ENCODE results near the gene APPL2.

APPL2 gene

GRCh38 chr12:105233041-105233905 lies 2.7 kb downstream of the APPL2 start:
- peaks cover 58% of the 10 kb centered on the region for H3K79me2 ChIP-seq (ENCODE audit: control insufficient read depth, insufficient read depth, low read length, unreplicated experiment)
- H3K36me3 ChIP-seq (ENCODE audit: insufficient read depth, low read length) = no peaks in the 10 kb centered on the region; the same call in 1 of the 2 replicates

GRCh38 chr12:105231396-105231795 lies 4.6 kb downstream of the APPL2 start:
- Histone ChIP-seq H3K4me3 (ENCODE audit: low read depth, low read length) (no peak overlapping the region), H3K27ac (ENCODE audit: low read depth, low read length) (no peak overlapping the region), H3K36me3 (ENCODE audit: insufficient read depth, low read length) (no peaks in the 10 kb centered on the region; the same call in 1 of the 2 replicates), H3K27me3 (ENCODE audit: insufficient read depth, low read length) (no peaks in the 10 kb centered on the region), H3K79me2 (ENCODE audit: control insufficient read depth, insufficient read depth, low read length, unreplicated experiment) (peaks cover 65% of the 10 kb centered on the region), H3K4me1 (ENCODE audit: control insufficient read depth, insufficient read depth, low read length, unreplicated experiment) (peaks cover 72% of the 10 kb centered on the region), H2AFZ (ENCODE audit: low read length, unreplicated experiment) (no peak overlapping the region)

More at GRCh38 chr12:105233041-105233905, 2.7 kb downstream of the APPL2 start:
- no peak overlapping the region for H3K27ac ChIP-seq (ENCODE audit: low read depth, low read length)
- H3K4me3 ChIP-seq (ENCODE audit: low read depth, low read length) = peak overlapping the region; percentile 96
- H2AFZ ChIP-seq (ENCODE audit: low read length, unreplicated experiment) = no peak overlapping the region
- no peaks in the 10 kb centered on the region for H3K27me3 ChIP-seq (ENCODE audit: insufficient read depth, low read length)
- H3K4me1 ChIP-seq (ENCODE audit: control insufficient read depth, insufficient read depth, low read length, unreplicated experiment) = peaks cover 56% of the 10 kb centered on the region

GRCh38 chr12:105229371-105229770 lies 6.6 kb downstream of the APPL2 start:
- H3K36me3 ChIP-seq (ENCODE audit: insufficient read depth, low read length) = no peaks in the 10 kb centered on the region; the same call in 1 of the 2 replicates
- H3K79me2 ChIP-seq (ENCODE audit: control insufficient read depth, insufficient read depth, low read length, unreplicated experiment) = peaks cover 63% of the 10 kb centered on the region
- H3K4me1 ChIP-seq (ENCODE audit: control insufficient read depth, insufficient read depth, low read length, unreplicated experiment) = peaks cover 76% of the 10 kb centered on the region
- no peaks in the 10 kb centered on the region for H3K27me3 ChIP-seq (ENCODE audit: insufficient read depth, low read length)
- H3K27ac ChIP-seq (ENCODE audit: low read depth, low read length) = peak overlapping the region; percentile 85
- no peak overlapping the region for H2AFZ ChIP-seq (ENCODE audit: low read length, unreplicated experiment)
- no peak overlapping the region for H3K4me3 ChIP-seq (ENCODE audit: low read depth, low read length)

GRCh38 chr12:105228966-105229365 lies 7.0 kb downstream of the APPL2 start:
- Histone ChIP-seq H3K79me2 (ENCODE audit: control insufficient read depth, insufficient read depth, low read length, unreplicated experiment) (peaks cover 63% of the 10 kb centered on the region), H2AFZ (ENCODE audit: low read length, unreplicated experiment) (no peak overlapping the region), H3K36me3 (ENCODE audit: insufficient read depth, low read length) (no peaks in the 10 kb centered on the region; the same call in 1 of the 2 replicates), H3K27ac (ENCODE audit: low read depth, low read length) (peak overlapping the region; percentile 85), H3K4me1 (ENCODE audit: control insufficient read depth, insufficient read depth, low read length, unreplicated experiment) (peaks cover 72% of the 10 kb centered on the region), H3K4me3 (ENCODE audit: low read depth, low read length) (no peak overlapping the region), H3K27me3 (ENCODE audit: insufficient read depth, low read length) (no peaks in the 10 kb centered on the region)

GRCh38 chr12:105228494-105228893 lies 7.5 kb downstream of the APPL2 start:
- Histone ChIP-seq H3K4me3 (ENCODE audit: low read depth, low read length) (peak overlapping the region; percentile 11; the same call in 1 of the 2 replicates), H3K4me1 (ENCODE audit: control insufficient read depth, insufficient read depth, low read length, unreplicated experiment) (peaks cover 68% of the 10 kb centered on the region), H3K27ac (ENCODE audit: low read depth, low read length) (peak overlapping the region; percentile 85)

GRCh38 chr12:105227879-105228278 lies 8.1 kb downstream of the APPL2 start:
- Histone ChIP-seq H3K4me1 (ENCODE audit: control insufficient read depth, insufficient read depth, low read length, unreplicated experiment) (peaks cover 61% of the 10 kb centered on the region), H3K4me3 (ENCODE audit: low read depth, low read length) (peak overlapping the region; percentile 11; the same call in 1 of the 2 replicates), H3K27ac (ENCODE audit: low read depth, low read length) (peak overlapping the region; percentile 85), H2AFZ (ENCODE audit: low read length, unreplicated experiment) (no peak overlapping the region), H3K36me3 (ENCODE audit: insufficient read depth, low read length) (no peaks in the 10 kb centered on the region; the same call in 1 of the 2 replicates), H3K27me3 (ENCODE audit: insufficient read depth, low read length) (no peaks in the 10 kb centered on the region), H3K79me2 (ENCODE audit: control insufficient read depth, insufficient read depth, low read length, unreplicated experiment) (peaks cover 62% of the 10 kb centered on the region)

More at GRCh38 chr12:105228494-105228893, 7.5 kb downstream of the APPL2 start:
- peaks cover 62% of the 10 kb centered on the region for H3K79me2 ChIP-seq (ENCODE audit: control insufficient read depth, insufficient read depth, low read length, unreplicated experiment)
- no peaks in the 10 kb centered on the region; the same call in 1 of the 2 replicates for H3K36me3 ChIP-seq (ENCODE audit: insufficient read depth, low read length)
- H2AFZ ChIP-seq (ENCODE audit: low read length, unreplicated experiment) = no peak overlapping the region
- no peaks in the 10 kb centered on the region for H3K27me3 ChIP-seq (ENCODE audit: insufficient read depth, low read length)

- Histone ChIP-seq H2AFZ (ENCODE audit: low read length, unreplicated experiment) (peak overlapping the region; percentile 84), H3K27ac (ENCODE audit: low read depth, low read length) (peak overlapping the region; percentile 85), H3K4me1 (ENCODE audit: control insufficient read depth, insufficient read depth, low read length, unreplicated experiment) (peaks cover 52% of the 10 kb centered on the region), H3K4me3 (ENCODE audit: low read depth, low read length) (peak overlapping the region; percentile 45), H3K36me3 (ENCODE audit: insufficient read depth, low read length) (no peaks in the 10 kb centered on the region; the same call in 1 of the 2 replicates), H3K27me3 (ENCODE audit: insufficient read depth, low read length) (no peaks in the 10 kb centered on the region), H3K79me2 (ENCODE audit: control insufficient read depth, insufficient read depth, low read length, unreplicated experiment) (peaks cover 54% of the 10 kb centered on the region)
Observed at GRCh38 chr12:105226219-105226618, 9.8 kb downstream of the APPL2 start.

GRCh38 chr12:105225505-105226015 lies 10.4 kb downstream of the APPL2 start:
- H3K27me3 ChIP-seq (ENCODE audit: insufficient read depth, low read length) = no peaks in the 10 kb centered on the region

GRCh38 chr12:105224399-105224798 lies 11.6 kb downstream of the APPL2 start:
- Histone ChIP-seq H3K36me3 (ENCODE audit: insufficient read depth, low read length) (no peaks in the 10 kb centered on the region; the same call in 1 of the 2 replicates), H3K4me1 (ENCODE audit: control insufficient read depth, insufficient read depth, low read length, unreplicated experiment) (peaks cover 36% of the 10 kb centered on the region), H2AFZ (ENCODE audit: low read length, unreplicated experiment) (no peak overlapping the region), H3K27me3 (ENCODE audit: insufficient read depth, low read length) (no peaks in the 10 kb centered on the region), H3K4me3 (ENCODE audit: low read depth, low read length) (no peak overlapping the region), H3K27ac (ENCODE audit: low read depth, low read length) (no peak overlapping the region), H3K79me2 (ENCODE audit: control insufficient read depth, insufficient read depth, low read length, unreplicated experiment) (peaks cover 52% of the 10 kb centered on the region)

More at GRCh38 chr12:105225505-105226015, 10.4 kb downstream of the APPL2 start:
- H2AFZ ChIP-seq (ENCODE audit: low read length, unreplicated experiment) = no peak overlapping the region
- peaks cover 54% of the 10 kb centered on the region for H3K79me2 ChIP-seq (ENCODE audit: control insufficient read depth, insufficient read depth, low read length, unreplicated experiment)
- peak overlapping the region; percentile 85 for H3K27ac ChIP-seq (ENCODE audit: low read depth, low read length)
- H3K4me3 ChIP-seq (ENCODE audit: low read depth, low read length) = no peak overlapping the region
- no peaks in the 10 kb centered on the region; the same call in 1 of the 2 replicates for H3K36me3 ChIP-seq (ENCODE audit: insufficient read depth, low read length)
- H3K4me1 ChIP-seq (ENCODE audit: control insufficient read depth, insufficient read depth, low read length, unreplicated experiment) = peaks cover 45% of the 10 kb centered on the region

- no peaks in the 10 kb centered on the region for H3K27me3 ChIP-seq (ENCODE audit: insufficient read depth, low read length)
- H3K36me3 ChIP-seq (ENCODE audit: insufficient read depth, low read length) = no peaks in the 10 kb centered on the region; the same call in 1 of the 2 replicates
- no peak overlapping the region for H2AFZ ChIP-seq (ENCODE audit: low read length, unreplicated experiment)
- no peak overlapping the region for H3K27ac ChIP-seq (ENCODE audit: low read depth, low read length)
- peaks cover 31% of the 10 kb centered on the region for H3K4me1 ChIP-seq (ENCODE audit: control insufficient read depth, insufficient read depth, low read length, unreplicated experiment)
- H3K79me2 ChIP-seq (ENCODE audit: control insufficient read depth, insufficient read depth, low read length, unreplicated experiment) = peaks cover 52% of the 10 kb centered on the region
- H3K4me3 ChIP-seq (ENCODE audit: low read depth, low read length) = no peak overlapping the region
Observed at GRCh38 chr12:105223884-105224283, 12.1 kb downstream of the APPL2 start.
